GM06990 (cell line): ENCODE data around the gene NPBWR2.
"Not testable (repeated sequence)": the region's sequence is repeated elsewhere in the genome, so short reads cannot be mapped to it uniquely, and the experiment has no call there.

ENCODE experiments used
- DNase-seq: peaks from one replicate; pipeline ENCODE4 v3.0.0-alpha.2; 2011; ENCODE audit not compliant: insufficient read length; ENCODE audit errors: extremely low read depth
- H3K27me3 ChIP-seq: replicated peaks from 2 replicates; pipeline ENCODE4 v1.6.0; 2011; ENCODE audit warnings: low read length; ENCODE audit not compliant: control insufficient read depth, insufficient read depth
- H3K36me3 ChIP-seq: 2 replicates; pipeline ENCODE4 v1.5.1; 2011; ENCODE audit warnings: low read length; ENCODE audit not compliant: control insufficient read depth, insufficient read depth
- H3K4me3 ChIP-seq: replicated peaks from 2 replicates; pipeline ENCODE4 v1.5.1; 2011; ENCODE audit warnings: low read depth, mild to moderate bottlenecking, control low read depth, low read length
- CTCF ChIP-seq: IDR thresholded peaks from 2 replicates; pipeline ENCODE4 v1.5.1; 2011; ENCODE audit warnings: low read length, control low read depth, mild to moderate bottlenecking, inconsistent platforms; ENCODE audit not compliant: insufficient read depth, poor library complexity, severe bottlenecking

The NPBWR2 gene

GRCh38 chr20:64140061-64140931, 32.9 kb upstream of the NPBWR2 start:
- no peak for DNase-seq
- no peaks in the 10 kb centered on the region for H3K36me3 ChIP-seq
- no peak overlapping the region for H3K4me3 ChIP-seq
- no peaks in the 10 kb centered on the region; the same call in 1 of the 2 replicates for H3K27me3 ChIP-seq
- TF ChIP-seq CTCF = no peak

GRCh38 chr20:64139199-64140060, 32.1 kb upstream of the NPBWR2 start:
- Histone ChIP-seq H3K27me3 (no peaks in the 10 kb centered on the region; the same call in 1 of the 2 replicates), H3K36me3 (no peaks in the 10 kb centered on the region), H3K4me3 (no peak overlapping the region)
- no peak for TF ChIP-seq CTCF
- DNase-seq = no peak

GRCh38 chr20:64138276-64138815, 31.0 kb upstream of the NPBWR2 start:
- no peaks in the 10 kb centered on the region for H3K36me3 ChIP-seq
- no peaks in the 10 kb centered on the region; the same call in 1 of the 2 replicates for H3K27me3 ChIP-seq
- TF ChIP-seq CTCF = no peak

GRCh38 chr20:64137598-64138031, 30.2 kb upstream of the NPBWR2 start:
- TF ChIP-seq CTCF = no peak
- H3K36me3 ChIP-seq = no peaks in the 10 kb centered on the region
- H3K27me3 ChIP-seq = no peaks in the 10 kb centered on the region; the same call in 1 of the 2 replicates
- H3K4me3 ChIP-seq = no peak overlapping the region
- no peak for DNase-seq

More at GRCh38 chr20:64138276-64138815, 31.0 kb upstream of the NPBWR2 start:
- no peak overlapping the region for H3K4me3 ChIP-seq
- DNase-seq = no peak

- Histone ChIP-seq H3K4me3 (no peak overlapping the region), H3K36me3 (no peaks in the 10 kb centered on the region), H3K27me3 (no peaks in the 10 kb centered on the region; the same call in 1 of the 2 replicates)
- no peak for TF ChIP-seq CTCF
- no peak for DNase-seq
These were observed 28.8 kb upstream of the NPBWR2 start for GRCh38 chr20:64136004-64136710.

- H3K4me3 ChIP-seq, H3K27me3 ChIP-seq, DNase-seq, H3K36me3 ChIP-seq: not testable (repeated sequence)
These were observed 27.4 kb upstream of the NPBWR2 start for GRCh38 chr20:64134744-64135143.
